GM20431 (cell line): ENCODE results near the gene CMTM7.

Experiments
- in situ Hi-C: fragments of 300-500 bp; cut with MseI, MboI; formaldehyde crosslinking; loops from one replicate; pipeline ENCODE4 v1.15.0; 2020; ENCODE audit warnings: low sequenced_read_pairs; ENCODE audit not compliant: unreplicated experiment

The CMTM7 gene, protein sequence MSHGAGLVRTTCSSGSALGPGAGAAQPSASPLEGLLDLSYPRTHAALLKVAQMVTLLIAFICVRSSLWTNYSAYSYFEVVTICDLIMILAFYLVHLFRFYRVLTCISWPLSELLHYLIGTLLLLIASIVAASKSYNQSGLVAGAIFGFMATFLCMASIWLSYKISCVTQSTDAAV

DNA sequence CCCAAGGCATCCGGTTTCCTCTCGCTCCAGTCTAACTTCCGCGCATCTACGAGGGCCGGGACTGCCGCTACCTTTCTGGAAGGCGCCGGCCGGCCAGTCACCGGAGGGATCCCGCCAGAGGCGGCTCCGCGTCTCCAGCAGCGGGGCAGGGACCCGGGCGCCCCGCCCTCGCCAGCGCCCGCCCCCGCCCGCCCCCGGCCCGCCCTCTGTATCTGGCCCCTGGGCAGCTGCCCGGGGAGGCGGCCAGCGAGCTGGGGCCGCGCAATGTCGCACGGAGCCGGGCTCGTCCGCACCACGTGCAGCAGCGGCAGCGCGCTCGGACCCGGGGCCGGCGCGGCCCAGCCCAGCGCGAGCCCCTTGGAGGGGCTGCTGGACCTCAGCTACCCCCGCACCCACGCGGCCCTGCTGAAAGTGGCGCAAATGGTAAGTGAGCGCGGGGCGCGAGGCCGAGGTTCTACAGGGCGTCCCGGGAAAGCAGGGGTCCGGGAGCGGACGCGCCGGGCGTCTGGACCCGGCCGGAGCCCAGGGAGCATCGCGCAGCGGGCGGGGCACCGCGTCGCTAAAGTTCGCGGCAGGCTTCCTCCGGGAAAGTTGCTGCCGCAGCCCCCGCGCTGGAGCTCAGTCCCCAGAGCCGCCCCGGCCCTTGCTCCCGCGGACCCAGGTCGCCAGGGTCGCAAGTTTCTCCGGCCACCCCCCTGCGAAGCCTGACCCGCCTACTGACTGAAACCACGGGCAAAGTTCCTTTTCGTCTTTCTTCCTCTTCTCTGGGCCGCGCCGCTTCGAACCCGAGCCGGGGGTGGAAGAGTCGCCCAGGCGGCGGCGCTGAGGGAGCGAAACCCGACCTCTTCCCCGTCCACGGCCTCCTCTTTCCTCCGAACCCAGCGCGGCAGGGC, at the start of gene CMTM7:
CMTM7 (plus strand) TSS at position 211 of the 893 bp plus-strand sequence; CDS start at position 265, 54 bp downstream.
- in situ Hi-C loops: no loop called here

DNA sequence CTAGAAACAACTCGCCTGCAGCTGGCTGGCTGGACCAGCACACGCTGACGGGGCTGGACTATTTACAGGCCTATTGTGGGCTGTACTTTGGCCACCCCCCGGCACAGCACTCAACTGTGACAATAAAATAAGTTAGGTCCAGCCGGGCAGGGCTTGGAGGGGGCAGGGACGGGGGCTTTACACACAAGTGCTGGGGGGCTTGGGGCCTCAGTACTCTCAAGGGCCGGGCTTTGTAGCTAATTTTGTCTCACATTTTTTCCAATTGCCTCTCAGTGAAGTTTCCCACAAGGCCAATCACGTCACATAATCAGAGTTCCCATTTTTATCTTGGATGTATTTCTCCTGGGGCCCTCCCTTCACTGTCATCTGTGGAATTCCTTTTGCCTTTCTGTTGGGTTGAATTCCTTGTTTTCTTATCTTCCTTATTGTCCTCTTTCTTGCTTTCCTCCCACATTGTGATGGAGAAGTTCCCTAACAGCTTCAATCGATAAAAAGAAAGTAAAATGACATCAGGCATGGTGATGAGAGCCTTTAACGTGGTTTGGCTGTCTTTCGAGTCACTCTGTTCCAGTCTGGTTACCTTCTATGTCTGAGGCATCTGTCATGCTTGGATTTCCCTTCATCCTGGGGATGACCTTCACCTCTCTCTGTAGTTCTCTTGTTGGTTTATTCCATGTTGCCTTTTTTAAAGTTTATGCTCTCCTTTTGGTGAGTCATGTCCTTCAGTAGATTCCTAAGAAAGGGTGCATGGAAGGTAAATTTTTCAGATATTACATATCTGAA, 44.1 kb upstream of the CMTM7 start:
- in situ Hi-C loops: no loop called here

DNA sequence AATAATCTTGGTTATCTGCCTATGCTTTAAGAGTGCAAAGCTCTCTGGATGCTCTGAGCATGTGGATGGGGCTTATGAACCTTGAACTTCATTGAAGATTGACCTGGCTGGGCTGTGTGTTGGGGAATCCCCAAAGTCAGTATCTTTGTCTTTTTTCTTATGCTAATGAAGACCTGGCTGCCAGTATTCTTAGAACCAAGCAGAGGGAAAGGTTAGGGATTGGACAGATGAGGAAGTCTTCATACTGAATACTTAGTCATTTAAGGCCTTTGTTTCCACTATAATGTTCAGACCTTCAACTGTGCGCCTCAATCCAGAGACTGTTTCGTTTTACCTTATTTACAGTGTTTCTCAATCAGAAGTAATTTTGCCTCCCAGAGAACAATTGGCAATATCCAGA, 42.5 kb upstream of the CMTM7 start:
- in situ Hi-C loops: no loop called here

DNA sequence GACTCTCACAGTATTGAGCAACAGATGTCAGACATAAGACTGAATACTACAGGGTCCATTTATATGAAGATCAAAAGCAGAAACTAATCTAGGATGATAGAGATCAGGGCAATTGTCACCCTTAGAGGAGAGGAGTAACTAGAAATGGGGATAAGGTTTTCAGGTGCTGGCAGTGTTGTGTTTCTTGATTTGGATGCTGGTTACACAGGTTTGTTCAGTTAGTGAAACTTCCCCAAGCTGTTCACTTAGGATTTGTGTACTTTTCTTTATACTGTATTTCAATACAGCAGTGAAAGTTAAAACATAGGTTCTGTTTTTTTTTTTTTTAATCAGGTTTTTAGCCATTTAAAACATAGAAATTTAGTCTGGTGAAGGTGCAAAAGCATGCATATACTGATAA, 39.1 kb upstream of the CMTM7 start:
- in situ Hi-C loops: no loop called here

DNA sequence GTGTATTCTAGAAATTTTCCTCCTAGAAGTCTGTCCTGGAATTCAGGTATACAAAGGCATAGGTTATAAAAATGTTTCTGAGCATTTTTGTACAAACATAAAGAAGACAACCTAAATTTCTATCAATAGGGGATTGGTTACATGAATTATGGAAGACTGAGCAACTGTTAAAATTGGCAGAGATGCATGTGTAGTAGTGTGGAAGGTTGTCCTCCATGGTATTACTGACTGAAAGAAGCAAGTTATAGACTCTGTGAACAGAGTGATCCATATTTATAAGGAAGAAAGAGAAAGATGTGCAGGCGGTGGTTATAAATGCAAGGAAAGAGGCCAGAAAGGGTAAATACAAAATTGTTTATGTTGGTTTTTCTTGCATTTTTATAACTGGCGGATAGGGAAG, 38.3 kb upstream of the CMTM7 start:
- in situ Hi-C loops: no loop called here

DNA sequence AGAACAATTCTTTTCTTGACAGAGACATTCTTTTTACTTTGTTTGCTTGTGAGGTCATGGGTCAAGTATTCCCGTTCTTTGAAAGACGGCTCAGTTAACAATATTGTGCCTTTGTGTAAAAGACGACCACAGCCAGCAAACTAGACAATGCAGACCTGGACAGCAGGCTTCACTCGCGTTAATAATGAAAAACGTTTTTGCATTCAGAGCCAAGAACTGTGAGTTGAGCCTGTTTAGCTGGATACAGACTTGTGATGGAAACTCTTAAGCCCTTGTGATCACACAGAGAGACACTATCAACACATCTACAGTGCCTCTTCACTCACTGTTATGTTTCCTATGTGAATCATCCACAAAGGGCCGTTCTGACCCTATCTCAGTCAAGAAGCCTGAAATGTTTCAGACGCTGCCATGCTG, 37.3 kb upstream of the CMTM7 start:
- in situ Hi-C loops: no loop called here

DNA sequence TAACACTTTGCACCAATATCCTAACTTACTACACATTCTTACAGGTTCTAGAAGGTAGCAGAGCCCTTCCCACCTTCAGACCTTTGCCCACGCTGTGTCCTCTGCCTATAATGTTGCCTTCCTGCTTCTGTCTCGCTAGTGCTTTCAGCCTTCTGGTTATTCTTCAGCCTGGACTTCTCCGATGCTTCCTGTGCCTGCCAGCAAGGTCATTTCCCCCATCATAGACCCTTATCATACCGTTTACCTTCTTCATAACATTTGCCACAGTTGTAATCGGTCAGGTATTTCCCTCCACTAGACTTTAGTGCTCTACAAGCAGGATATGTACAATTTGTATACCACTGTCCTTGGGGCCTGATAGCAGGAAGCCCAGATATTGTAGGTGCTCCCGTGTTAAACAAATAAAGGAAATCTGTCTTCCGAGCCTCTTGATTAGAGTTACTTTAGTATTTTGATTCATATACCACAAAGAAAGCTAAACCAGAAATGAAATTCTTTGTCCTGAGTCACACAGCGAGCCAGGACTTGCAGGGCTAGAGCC, 35.8 kb upstream of the CMTM7 start:
- in situ Hi-C loops: no loop called here

DNA sequence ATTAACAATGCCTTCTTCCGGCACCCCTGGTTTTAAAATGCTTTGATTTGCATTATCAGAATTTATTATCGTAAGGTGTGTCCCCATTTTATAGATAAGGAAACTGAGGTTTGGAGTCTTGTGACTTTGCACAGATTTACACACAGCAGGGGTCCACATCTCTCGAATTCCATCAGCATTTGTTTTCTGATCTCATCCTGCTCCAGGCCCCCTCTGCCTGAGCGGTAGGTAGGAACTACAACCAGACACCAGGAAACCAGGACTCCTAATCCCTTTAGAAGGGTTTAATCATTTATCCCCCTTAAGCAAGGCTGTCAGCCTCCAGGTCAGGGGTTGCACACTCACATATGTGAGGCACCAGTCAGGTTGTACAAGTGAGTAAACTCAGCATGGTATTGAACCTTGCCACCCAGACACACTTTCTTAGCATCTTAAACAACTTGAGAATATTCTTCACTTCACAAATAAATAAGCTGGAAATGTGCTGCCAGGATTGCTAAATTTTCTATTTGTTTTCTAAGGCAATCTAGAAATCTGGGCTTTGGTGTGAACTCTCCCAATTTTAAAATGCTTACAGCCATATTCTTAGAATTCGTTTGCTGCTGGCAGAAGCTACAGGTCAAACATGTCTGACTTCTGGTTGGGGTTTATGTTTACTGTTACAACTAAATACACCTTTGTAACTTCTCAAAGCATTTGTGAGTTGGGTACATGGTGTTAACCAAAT, 31.7 kb upstream of the CMTM7 start:
- in situ Hi-C loops: no loop called here

DNA sequence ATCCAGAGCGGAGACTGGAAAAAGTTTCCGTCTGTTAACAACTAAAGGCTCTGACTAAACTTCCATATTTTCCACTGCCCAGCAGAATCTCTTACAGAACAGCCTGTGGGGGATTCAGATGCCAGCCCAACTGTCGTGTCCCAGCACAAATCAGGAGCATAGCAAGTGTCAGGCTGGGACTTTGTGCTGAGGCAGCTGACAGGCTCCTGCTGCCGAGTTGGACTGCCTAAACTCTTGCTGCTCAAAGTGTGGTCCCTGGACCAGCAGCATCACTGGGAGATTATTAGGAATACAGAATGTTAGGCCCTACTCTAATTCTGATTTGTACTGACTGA, 31.2 kb upstream of the CMTM7 start:
- in situ Hi-C loops: no loop called here

DNA sequence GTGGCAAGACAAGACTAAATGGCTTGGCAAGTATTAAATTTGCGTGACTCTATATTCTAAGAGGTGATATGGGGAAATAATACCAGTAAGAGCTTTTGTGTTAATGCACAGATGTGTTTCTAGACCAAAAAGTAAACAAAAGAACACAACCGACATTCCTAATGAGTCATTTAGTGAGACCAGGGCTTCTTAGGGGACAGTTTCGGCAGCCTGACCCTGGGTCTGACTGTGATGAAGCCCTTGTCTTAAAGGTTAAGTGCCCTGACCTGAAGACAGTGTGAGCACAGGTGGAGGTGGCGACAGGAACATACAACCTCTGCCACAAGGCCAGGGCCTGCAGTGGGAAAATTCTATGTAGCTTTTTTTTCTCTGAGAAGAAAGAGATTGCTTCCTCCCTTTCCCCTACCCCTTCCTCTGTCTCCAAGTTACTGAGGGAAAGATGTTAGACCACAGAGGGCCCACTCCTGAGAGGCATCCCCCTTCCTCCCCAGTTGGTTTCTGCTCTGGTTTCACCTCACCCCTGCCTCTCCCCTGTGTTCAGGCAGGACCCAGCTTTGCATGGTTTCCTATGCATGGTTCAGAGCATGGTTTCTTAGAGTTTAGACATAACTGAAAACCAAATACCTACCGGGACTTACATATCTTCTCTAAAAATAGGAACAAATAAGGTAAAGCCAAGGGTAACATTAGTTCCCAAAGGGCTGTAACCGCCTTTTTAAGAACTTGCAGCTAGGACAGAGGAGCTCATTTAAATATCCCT, 24.8 kb upstream of the CMTM7 start:
- in situ Hi-C loops: no loop called here

DNA sequence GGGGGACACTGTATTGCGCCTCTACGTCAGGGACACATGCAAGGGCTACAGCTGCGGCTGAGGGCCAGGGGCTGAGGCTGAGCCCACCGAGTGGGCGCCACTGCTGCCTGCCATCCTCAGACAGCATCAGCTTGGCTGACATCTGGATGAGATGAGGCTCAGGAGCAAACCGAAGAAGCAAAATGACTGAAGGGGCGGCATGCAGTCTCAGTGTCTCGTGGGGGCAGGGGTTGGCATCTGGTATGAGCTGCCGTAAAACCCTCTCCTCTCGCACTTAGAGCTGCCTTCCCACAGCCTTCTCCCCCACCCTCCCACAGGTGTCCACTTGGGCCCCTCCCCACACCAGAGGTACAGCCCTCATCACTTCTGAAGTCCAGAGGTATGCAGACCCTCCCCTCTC, 24.2 kb upstream of the CMTM7 start:
- in situ Hi-C loops: no loop called here

DNA sequence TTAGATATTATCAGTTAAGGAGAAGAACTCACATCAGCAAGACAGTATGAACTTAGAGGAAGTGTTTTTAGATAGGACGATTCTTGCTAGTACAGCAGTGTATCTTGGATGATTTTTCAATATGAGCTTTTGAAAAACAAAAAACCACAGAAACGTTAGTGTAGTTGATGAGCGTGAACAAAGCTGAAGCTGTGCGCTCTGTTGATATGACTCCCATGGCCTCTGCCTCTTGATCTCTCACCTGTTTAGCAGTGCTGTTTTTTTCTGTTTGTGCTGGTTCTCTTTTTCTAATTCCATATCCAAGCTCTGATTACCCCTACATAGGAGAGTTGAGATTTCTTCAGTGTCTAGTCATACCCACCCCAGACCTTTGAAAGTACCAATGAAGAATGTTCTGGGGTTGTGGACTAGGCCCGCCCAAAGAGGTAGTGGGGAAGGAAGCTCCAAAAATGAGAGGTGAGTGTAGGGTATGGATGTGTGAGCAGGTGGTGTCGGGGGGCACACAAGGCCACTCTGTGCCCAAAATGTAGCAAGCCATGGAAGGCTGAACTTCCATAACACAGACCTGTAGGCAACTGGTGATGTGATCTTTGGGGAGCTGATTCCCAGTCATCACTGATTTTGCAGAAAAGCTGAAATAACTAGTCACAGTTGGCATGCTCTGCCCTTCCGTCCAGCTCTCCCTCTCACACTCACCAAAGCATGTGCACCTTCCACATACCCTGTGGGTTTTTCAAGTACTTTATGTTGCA, 20.0 kb upstream of the CMTM7 start:
- in situ Hi-C loops: loop anchor here (10.0 kb wide), 1 partner anchor 93 kb away; no protein-coding TSS in a partner anchor

DNA sequence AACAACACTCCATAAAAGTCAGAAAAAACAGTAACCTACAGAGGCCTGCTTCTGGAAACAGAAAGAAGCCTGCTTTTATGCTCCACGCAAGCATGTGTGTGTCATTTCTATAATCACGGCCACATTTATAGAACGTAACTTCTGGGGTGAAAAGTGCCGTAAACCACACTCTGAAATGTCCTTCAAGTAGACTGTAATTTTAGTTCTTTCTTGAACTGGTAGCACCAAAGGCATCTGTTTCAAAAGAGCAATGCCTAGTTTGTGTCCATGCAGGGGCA, 19.5 kb upstream of the CMTM7 start:
- in situ Hi-C loops: loop anchor here (10.0 kb wide), 1 partner anchor 93 kb away; no protein-coding TSS in a partner anchor

DNA sequence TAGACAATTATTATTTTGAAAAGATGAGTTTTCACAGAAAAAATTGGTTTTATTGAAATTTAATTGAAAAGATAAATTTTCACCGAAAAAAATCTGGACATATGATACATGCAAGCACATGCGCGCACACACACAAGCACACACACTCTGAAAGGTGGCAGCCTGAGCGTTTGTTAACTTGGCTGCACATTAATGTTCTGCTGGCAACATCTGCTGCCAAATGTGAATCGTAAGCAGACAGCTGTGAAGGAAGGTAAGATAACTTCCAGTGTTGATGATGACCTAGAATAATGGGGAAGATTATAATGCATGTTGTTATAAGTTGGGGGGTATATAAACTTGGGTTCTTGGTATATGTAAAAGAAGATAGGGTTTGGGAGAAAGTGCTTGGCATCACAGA, 18.4 kb upstream of the CMTM7 start:
- in situ Hi-C loops: loop anchor here (10.0 kb wide), 1 partner anchor 92 kb away; no protein-coding TSS in a partner anchor

DNA sequence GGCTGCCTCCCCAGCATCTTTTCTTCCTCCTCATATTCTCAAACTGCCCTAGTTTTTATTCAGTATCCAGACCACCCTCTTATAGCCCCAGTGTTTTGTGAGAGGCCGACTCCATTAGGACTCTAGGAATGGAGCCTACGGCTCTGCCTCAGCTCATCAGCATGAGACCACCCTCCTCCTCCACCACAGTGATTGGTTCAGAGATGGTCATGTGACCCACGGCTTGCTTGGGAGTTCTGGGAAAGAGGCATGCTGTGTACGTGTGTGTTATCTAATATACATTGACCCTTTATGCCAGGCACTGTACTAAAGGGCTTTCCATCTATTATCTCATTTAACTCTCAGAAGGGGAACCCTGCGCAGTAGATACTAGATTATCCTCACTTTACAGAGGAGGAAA, 17.8 kb upstream of the CMTM7 start:
- in situ Hi-C loops: loop anchor here (10.0 kb wide), 1 partner anchor 91 kb away; no protein-coding TSS in a partner anchor

DNA sequence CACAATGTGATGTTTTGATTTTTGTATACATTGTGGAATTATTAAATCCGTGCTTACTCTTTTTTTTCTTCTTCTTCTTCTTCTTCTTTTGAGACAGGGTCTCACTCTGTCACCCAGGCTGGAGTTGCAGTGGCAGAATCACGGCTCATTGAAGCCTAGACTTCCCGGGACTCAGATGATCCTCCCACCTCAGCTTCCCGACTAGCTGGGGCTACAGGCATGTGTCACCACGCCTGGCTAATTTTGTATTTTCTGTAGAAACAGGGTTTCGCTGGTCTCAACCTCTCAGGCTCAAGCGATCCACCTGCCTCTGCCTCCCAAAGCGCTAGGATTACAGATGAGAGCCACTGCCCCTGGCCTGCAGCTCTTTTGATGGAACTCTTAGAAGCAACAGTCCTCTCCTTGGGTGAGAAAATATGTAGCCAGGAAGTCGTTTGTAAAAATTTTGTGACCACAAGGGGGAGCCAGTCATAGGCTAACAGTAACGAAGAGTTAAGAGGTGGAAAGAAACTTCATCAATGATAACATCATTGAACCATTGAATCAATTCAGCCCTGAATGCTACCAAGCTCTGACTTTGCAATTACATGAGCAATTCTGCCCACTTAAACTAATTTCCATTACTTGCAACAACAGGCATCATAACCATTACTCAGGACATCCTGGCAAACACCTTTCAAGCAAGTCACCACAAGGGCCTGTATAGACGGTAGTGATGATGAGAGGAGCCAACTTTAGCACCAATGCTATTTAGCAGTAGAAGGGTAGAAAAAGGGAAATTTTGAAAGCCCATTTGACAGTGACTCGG, 16.7 kb upstream of the CMTM7 start:
- in situ Hi-C loops: loop anchor here (10.0 kb wide), 1 partner anchor 90 kb away; no protein-coding TSS in a partner anchor

DNA sequence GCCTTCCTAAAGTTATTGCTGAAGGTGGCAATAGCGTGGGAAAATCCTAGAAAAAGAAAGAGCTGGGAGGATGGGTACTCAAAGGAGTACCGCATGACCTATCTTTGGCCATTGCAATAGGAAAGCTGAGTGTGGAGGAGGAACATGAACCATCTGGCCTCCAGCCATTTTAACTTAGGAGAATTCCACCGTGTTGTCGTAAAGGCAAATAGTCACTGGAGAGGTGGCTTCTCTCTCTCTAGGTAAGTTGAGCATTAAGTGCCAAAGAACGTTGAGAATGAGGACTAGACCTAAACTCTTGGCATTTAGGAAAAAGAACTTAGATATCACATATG, 16.1 kb upstream of the CMTM7 start:
- in situ Hi-C loops: loop anchor here (10.0 kb wide), 1 partner anchor 89 kb away; no protein-coding TSS in a partner anchor

DNA sequence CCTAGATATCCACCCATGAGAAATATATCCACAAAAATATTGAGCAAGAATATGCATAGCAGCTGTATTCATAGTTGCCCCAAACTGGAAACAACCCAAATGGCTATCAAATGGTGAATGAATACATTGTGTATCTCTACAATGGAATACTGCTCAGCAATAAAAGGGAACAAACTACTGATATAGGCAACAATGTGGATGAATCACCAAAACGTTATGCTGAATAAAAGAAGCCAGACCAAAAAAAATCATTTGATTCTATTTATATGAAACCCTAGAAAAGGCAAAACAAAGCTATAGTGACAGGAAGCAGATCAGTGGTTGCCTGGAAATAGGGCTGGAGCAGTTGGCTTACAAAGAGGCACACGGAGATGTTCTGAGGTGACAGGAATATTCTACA, 15.5 kb upstream of the CMTM7 start:
- in situ Hi-C loops: loop anchor here (10.0 kb wide), 1 partner anchor 89 kb away; no protein-coding TSS in a partner anchor
